Smooth muscle cell (in vitro differentiated cells): Measurements from ENCODE around the gene C1orf159. TPM values are rescaled to one million over a fixed set of nuclear protein-coding genes. Genes with fewer than 3 reads are reported as not detected.
"Not testable (repeated sequence)": the region's sequence is repeated elsewhere in the genome, so short reads cannot be mapped to it uniquely, and the experiment has no call there.

ENCODE experiments used
- DNase-seq: peaks from one replicate; lab custom pipeline; 2025; ENCODE audit not compliant: unreplicated experiment; lab: John Stamatoyannopoulos, UW
- H2AFZ ChIP-seq: fragments of 200-600 bp; sonication (generic); 2 replicates; pipeline ENCODE4 v1.6.0; 2016; ENCODE audit warnings: antibody characterized with exemption, low read depth, mild to moderate bottlenecking
- H3F3A ChIP-seq: fragments of 200-600 bp; sonication (generic); 2 replicates; pipeline ENCODE4 v1.6.0; 2017; ENCODE audit warnings: antibody characterized with exemption, low read depth
- H3K27ac ChIP-seq: fragments of 200-600 bp; sonication (generic); 2 replicates; pipeline ENCODE4 v1.5.1; 2016; ENCODE audit warnings: low read depth, mild to moderate bottlenecking
- H3K27me3 ChIP-seq: fragments of 200-600 bp; sonication (generic); 2 replicates; pipeline ENCODE4 v1.6.1; 2016; ENCODE audit warnings: low read depth, mild to moderate bottlenecking
- H3K36me3 ChIP-seq: fragments of 200-600 bp; sonication (generic); 2 replicates; pipeline ENCODE4 v1.5.1; 2016; ENCODE audit warnings: low read depth
- H3K4me1 ChIP-seq: fragments of 200-600 bp; sonication (generic); 2 replicates; pipeline ENCODE4 v1.5.1; 2016; ENCODE audit warnings: low read depth
- H3K4me2 ChIP-seq: fragments of 200-600 bp; sonication (generic); 2 replicates; pipeline ENCODE4 v1.6.0; 2016; ENCODE audit warnings: mild to moderate bottlenecking
- H3K4me3 ChIP-seq: fragments of 200-600 bp; sonication (generic); 2 replicates; pipeline ENCODE4 v1.5.1; 2016; ENCODE audit warnings: mild to moderate bottlenecking
- H3K79me2 ChIP-seq: fragments of 200-600 bp; sonication (generic); 2 replicates; pipeline ENCODE4 v1.6.0; 2016; ENCODE audit warnings: low read depth, mild to moderate bottlenecking
- H3K9ac ChIP-seq: fragments of 200-600 bp; sonication (generic); 2 replicates; pipeline ENCODE4 v1.6.0; 2016; ENCODE audit warnings: low read depth
- H3K9me3 ChIP-seq: fragments of 200-600 bp; sonication (generic); replicated peaks from 2 replicates; pipeline ENCODE4 v1.5.1; 2016; ENCODE audit warnings: low read depth
- H4K20me1 ChIP-seq: fragments of 200-600 bp; sonication (generic); 2 replicates; pipeline ENCODE4 v1.6.0; 2016; ENCODE audit warnings: low read depth
- WGBS: methylation state at CpG from one replicate; pipeline ENCODE4 v1.1.7; 2016; ENCODE audit warnings: low lambda C conversion rate; 5-methylcytosine and 5-hydroxymethylcytosine counted together
- polyA plus RNA-seq: library from polyadenylated mRNA; unstranded; fragments of >200 nt; fragmentation: Nextera tagmentation; extraction: Ambion mirVana; gene quantifications from 2 replicates; pipeline ENCODE4 v1.2.1, GENCODE V29; 2016
- total RNA-seq: library from RNA; depleted of rRNA; stranded (reverse); fragments of >200 nt; gene quantifications from 2 replicates; pipeline ENCODE4 v1.2.3, GENCODE V29; 2014
- TF ChIP-seq, protein P1 (sequence below): fragments of 200-600 bp; sonication (generic); IDR thresholded peaks from 2 replicates; pipeline ENCODE4 v1.5.1; 2017; ENCODE audit warnings: borderline replicate concordance, mild to moderate bottlenecking, antibody characterized with exemption; ENCODE audit not compliant: insufficient read depth, poor library complexity, severe bottlenecking

The C1orf159 gene
- total and polyA plus RNA-seq, 2 experiments from 2014 or later = 20.2 to 24.5 TPM

DNA sequence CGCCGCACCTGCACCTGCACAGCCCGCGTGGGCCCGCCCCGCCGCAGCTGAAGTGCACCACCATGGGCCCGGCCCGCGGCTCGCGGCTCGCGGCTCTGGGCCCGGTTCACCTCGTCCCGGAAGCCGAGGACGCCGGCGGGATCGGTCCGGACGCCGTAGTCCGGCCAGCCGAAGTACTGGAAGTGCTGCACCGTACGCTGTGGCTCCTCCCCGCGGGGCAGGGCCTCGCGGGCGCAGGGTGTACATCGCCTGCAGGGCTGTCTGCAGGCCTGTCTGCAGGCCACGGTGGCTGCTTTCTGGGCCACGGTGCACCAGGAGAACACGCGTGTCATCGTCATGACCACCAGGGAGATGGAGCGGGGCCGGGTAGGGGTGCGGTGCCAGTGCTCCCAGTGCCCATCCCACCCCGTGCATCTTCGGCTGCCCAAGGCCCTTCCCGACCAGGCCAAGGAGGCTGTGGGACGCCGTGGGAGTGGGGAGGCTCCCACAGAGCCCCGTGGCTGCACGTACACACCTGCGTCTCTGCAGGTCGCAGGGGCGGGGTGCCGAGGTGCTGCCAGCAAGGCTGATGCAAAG, 48.5 kb downstream of the C1orf159 start:
- Histone ChIP-seq H3K4me2 (no peak overlapping the region), H3K4me3 (no peak overlapping the region), H3K36me3 (no peaks in the 10 kb centered on the region), H3F3A (no peaks in the 10 kb centered on the region), H3K27me3 (no peaks in the 10 kb centered on the region), H3K9ac (no peak overlapping the region), H4K20me1 (no peaks in the 10 kb centered on the region), H3K4me1 (peaks cover 27% of the 10 kb centered on the region), H3K27ac (no peak overlapping the region), H3K79me2 (no peaks in the 10 kb centered on the region), H2AFZ (no peak overlapping the region), H3K9me3 (no peaks in the 10 kb centered on the region)
- TF ChIP-seq, protein P1, sequence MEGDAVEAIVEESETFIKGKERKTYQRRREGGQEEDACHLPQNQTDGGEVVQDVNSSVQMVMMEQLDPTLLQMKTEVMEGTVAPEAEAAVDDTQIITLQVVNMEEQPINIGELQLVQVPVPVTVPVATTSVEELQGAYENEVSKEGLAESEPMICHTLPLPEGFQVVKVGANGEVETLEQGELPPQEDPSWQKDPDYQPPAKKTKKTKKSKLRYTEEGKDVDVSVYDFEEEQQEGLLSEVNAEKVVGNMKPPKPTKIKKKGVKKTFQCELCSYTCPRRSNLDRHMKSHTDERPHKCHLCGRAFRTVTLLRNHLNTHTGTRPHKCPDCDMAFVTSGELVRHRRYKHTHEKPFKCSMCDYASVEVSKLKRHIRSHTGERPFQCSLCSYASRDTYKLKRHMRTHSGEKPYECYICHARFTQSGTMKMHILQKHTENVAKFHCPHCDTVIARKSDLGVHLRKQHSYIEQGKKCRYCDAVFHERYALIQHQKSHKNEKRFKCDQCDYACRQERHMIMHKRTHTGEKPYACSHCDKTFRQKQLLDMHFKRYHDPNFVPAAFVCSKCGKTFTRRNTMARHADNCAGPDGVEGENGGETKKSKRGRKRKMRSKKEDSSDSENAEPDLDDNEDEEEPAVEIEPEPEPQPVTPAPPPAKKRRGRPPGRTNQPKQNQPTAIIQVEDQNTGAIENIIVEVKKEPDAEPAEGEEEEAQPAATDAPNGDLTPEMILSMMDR = no peak
- no peak for DNase-seq
- 95% methylated on average over 32 of the region's 54 CpGs for WGBS

DNA sequence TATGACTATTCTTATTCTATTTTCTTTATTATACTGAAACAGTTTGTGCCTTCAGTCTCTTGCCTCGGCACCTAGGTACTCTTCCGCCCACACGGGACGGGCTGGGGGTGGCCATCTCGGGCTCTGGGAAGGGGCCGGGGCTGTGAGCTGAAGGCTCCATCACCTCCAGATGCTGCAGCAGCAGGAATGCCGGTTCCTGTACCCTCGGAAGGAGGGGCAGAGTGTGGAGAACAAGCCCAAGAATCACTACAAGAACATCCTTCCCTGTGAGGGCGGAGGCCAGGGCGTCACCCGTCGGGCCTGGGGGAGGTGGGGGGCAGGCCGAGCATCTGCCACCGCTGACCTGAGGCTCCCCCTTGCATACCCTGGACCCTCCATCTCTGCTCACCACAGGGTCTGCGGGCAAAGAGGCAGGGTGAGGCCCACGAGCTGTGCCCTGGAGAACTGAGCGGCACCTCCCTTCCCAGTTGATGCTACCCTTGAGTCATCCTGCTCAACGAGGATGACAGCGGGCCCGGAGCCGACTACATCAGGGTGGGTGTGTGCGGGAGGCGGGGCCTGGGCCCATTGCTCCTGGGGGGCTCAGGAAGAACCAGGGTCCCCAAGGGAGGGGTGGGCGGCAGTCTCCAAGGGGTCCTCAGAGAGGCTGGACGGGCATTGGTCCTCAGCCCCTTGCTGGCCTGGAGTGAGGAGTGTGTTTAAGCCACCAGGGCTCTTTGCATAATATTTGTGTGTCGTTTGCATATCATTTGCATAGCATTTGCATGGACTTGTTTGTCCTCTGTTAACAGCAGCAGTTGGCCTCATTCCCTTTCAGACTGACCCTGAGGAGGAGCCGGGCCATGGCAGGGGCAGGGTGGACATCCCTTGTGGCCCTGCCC, 49.2 kb downstream of the C1orf159 start:
- Histone ChIP-seq H3F3A (no peaks in the 10 kb centered on the region), H3K4me1 (peaks cover 27% of the 10 kb centered on the region), H3K9ac (no peak overlapping the region), H3K9me3 (no peaks in the 10 kb centered on the region), H3K36me3 (no peaks in the 10 kb centered on the region), H3K79me2 (no peaks in the 10 kb centered on the region), H2AFZ (no peak overlapping the region), H3K4me3 (no peak overlapping the region), H3K27me3 (no peaks in the 10 kb centered on the region), H3K4me2 (no peak overlapping the region), H3K27ac (no peak overlapping the region), H4K20me1 (no peaks in the 10 kb centered on the region)
- TF ChIP-seq, protein P1 = no peak
- no peak for DNase-seq
- 71% methylated on average over 21 of the region's 27 CpGs for WGBS

DNA sequence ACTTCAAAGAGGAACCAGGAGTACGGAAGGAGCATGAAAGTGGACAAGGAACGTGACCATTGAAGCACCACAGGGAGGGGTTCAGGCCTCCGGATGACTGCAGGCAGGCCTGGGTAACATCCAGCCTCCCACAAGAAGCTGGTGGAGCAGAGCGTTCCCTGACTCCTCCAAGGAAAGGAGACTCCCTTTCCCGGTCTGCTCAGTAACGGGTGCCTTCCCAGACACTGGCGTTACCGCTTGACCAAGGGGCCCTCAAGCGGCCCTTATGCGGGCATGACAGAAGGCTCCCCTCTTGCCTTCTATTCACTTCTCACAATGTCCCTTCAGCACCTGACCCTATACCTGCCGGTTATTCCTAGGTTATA, 50.0 kb downstream of the C1orf159 start:
- H4K20me1 ChIP-seq, DNase-seq, H3K9ac ChIP-seq, H3K9me3 ChIP-seq, H3K79me2 ChIP-seq, H3K27ac ChIP-seq, H3K4me3 ChIP-seq, H3K27me3 ChIP-seq, H3F3A ChIP-seq, H3K4me2 ChIP-seq, H2AFZ ChIP-seq, H3K36me3 ChIP-seq: not testable (repeated sequence)
- peaks cover 27% of the 10 kb centered on the region for H3K4me1 ChIP-seq
- 75% methylated on average over 11 of the region's 11 CpGs for WGBS

DNA sequence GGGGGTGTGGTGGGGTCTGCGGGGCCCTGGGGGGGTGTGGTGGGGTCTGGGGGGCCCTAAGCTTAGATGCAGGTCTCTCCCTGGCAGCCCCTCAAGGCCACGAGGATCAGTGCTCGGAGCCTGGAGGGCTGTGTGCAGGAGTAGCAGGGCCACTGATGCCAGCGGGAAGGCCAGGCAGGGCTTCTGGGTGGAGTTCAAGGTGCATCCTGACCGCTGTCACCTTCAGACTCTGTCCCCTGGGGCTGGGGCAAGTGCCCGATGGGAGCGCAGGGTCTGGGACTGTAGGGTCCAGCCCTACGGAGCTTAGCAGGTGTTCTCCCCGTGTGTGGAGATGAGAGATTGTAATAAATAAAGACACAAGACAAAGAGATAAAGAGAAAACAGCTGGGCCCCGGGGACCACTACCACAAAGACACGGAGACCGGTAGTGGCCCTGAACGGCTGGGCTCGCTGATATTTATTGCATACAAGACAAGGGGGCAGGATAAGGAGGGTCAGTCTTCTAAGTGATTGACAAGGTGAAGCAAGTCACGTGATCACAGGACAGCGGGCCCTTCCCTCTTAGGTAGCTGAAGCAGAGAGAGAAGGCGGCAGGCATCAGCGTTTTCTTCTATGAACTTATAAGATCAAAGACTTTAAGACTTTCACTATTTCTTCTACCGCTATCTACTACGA, 50.5 kb downstream of the C1orf159 start:
- Histone ChIP-seq H3K9me3 (no peaks in the 10 kb centered on the region), H3K4me3 (no peak overlapping the region), H3K4me1 (peaks cover 27% of the 10 kb centered on the region), H3K36me3 (no peaks in the 10 kb centered on the region), H3K79me2 (no peaks in the 10 kb centered on the region), H3F3A (no peaks in the 10 kb centered on the region), H3K9ac (no peak overlapping the region), H2AFZ (no peak overlapping the region), H3K27ac (no peak overlapping the region), H3K27me3 (peaks cover 2% of the 10 kb centered on the region), H3K4me2 (no peak overlapping the region), H4K20me1 (no peaks in the 10 kb centered on the region)
- WGBS = 75% methylated on average over 18 of the region's 20 CpGs
- TF ChIP-seq, protein P1 = no peak
- no peak for DNase-seq
